DLD1 (cell line): ENCODE data around the gene ENPP4.
"Not testable (repeated sequence)": the region's sequence is repeated elsewhere in the genome, so short reads cannot be mapped to it uniquely, and the experiment has no call there.

Experiments
- in situ Hi-C: cut with HindIII; loops from 2 replicates; pipeline ENCODE4 v1.10.0; 2017; ENCODE audit warnings: low sequenced_read_pairs

ENPP4 gene

GRCh38 chr6:46129629-46130511, at the start of gene ENPP4:
Gene ENPP4, plus strand, starts transcription at chr6:46129989. Its CDS starts 9,595 bp downstream, at chr6:46139584.
- in situ Hi-C loops, result no loop called here

- in situ Hi-C loops, result loop anchor here (25.0 kb wide), 1 partner anchor 307 kb away; no protein-coding TSS in a partner anchor
Observed at GRCh38 chr6:46080111-46080510, 49.7 kb upstream of the ENPP4 start.

GRCh38 chr6:46085688-46086087, 44.1 kb upstream of the ENPP4 start:
- in situ Hi-C loops, result loop anchor here (25.0 kb wide), 1 partner anchor 302 kb away; no protein-coding TSS in a partner anchor

- in situ Hi-C loops, result loop anchor here (25.0 kb wide), 1 partner anchor 297 kb away; no protein-coding TSS in a partner anchor
Observed at GRCh38 chr6:46090115-46091079, 39.4 kb upstream of the ENPP4 start.

- in situ Hi-C loops, result loop anchor here (25.0 kb wide), 1 partner anchor 296 kb away; no protein-coding TSS in a partner anchor
Observed at GRCh38 chr6:46091080-46091478, 38.7 kb upstream of the ENPP4 start.

- in situ Hi-C loops, result loop anchor here (25.0 kb wide), 1 partner anchor 292 kb away; no protein-coding TSS in a partner anchor
Observed at GRCh38 chr6:46095251-46095650, 34.5 kb upstream of the ENPP4 start.

- in situ Hi-C loops, result loop anchor here (25.0 kb wide), 1 partner anchor 290 kb away; no protein-coding TSS in a partner anchor
Observed at GRCh38 chr6:46097366-46097765, 32.4 kb upstream of the ENPP4 start.

GRCh38 chr6:46098678-46099077, 31.1 kb upstream of the ENPP4 start:
- in situ Hi-C loops, result loop anchor here (25.0 kb wide), 1 partner anchor 289 kb away; no protein-coding TSS in a partner anchor

- in situ Hi-C loops, result loop anchor here (25.0 kb wide), 1 partner anchor 287 kb away; no protein-coding TSS in a partner anchor
Observed at GRCh38 chr6:46099952-46100351, 29.8 kb upstream of the ENPP4 start.

GRCh38 chr6:46102123-46102522, 27.7 kb upstream of the ENPP4 start:
- in situ Hi-C loops, result no loop called here

- in situ Hi-C loops, result no loop called here
Observed at GRCh38 chr6:46103441-46104115, 26.2 kb upstream of the ENPP4 start.

GRCh38 chr6:46104209-46104608, 25.6 kb upstream of the ENPP4 start:
- in situ Hi-C loops, result no loop called here

- in situ Hi-C loops, result no loop called here
Observed at GRCh38 chr6:46105568-46105967, 24.2 kb upstream of the ENPP4 start.

GRCh38 chr6:46113370-46113769, 16.4 kb upstream of the ENPP4 start:
- in situ Hi-C loops, result no loop called here

GRCh38 chr6:46115634-46116033, 14.2 kb upstream of the ENPP4 start:
- in situ Hi-C loops, result no loop called here

GRCh38 chr6:46116289-46116688, 13.5 kb upstream of the ENPP4 start:
- in situ Hi-C loops, result no loop called here

GRCh38 chr6:46118157-46118556, 11.6 kb upstream of the ENPP4 start:
- in situ Hi-C loops, result no loop called here

GRCh38 chr6:46118836-46119235, 11.0 kb upstream of the ENPP4 start:
- in situ Hi-C loops, result no loop called here

GRCh38 chr6:46119679-46120078, 10.1 kb upstream of the ENPP4 start:
- in situ Hi-C loops, result not testable (repeated sequence)

- in situ Hi-C loops, result no loop called here
Observed at GRCh38 chr6:46128476-46128875, 1.3 kb upstream of the ENPP4 start.
